ENCODE results near the gene GUK1.
"Not testable (repeated sequence)": the region's sequence is repeated elsewhere in the genome, so short reads cannot be mapped to it uniquely, and the experiment has no call there.

Gene GUK1

GRCh38 chr1:228178737-228179684 lies 38.9 kb downstream of the GUK1 start:
- no peak for DNase-seq

- DNase-seq = no peak
Measured at GRCh38 chr1:228180271-228180958, 40.3 kb downstream of the GUK1 start.

GRCh38 chr1:228180959-228181644 lies 41.0 kb downstream of the GUK1 start:
- DNase-seq = no peak

GRCh38 chr1:228181645-228182034 lies 41.6 kb downstream of the GUK1 start:
- DNase-seq = no peak

GRCh38 chr1:228182296-228183030 lies 42.4 kb downstream of the GUK1 start:
- DNase-seq = no peak

GRCh38 chr1:228184152-228184551 lies 44.1 kb downstream of the GUK1 start:
- DNase-seq = no peak

- DNase-seq = no peak
Measured at GRCh38 chr1:228185641-228185965, 45.5 kb downstream of the GUK1 start.

GRCh38 chr1:228188249-228188648 lies 48.2 kb downstream of the GUK1 start:
- not testable (repeated sequence) for DNase-seq

GRCh38 chr1:228190182-228190581 lies 50.1 kb downstream of the GUK1 start:
- DNase-seq = no peak

GRCh38 chr1:228190778-228191177 lies 50.7 kb downstream of the GUK1 start:
- no peak for DNase-seq

GRCh38 chr1:228194436-228194835 lies 54.4 kb downstream of the GUK1 start:
- no peak for DNase-seq

- no peak for DNase-seq
Measured at GRCh38 chr1:228194921-228195812, 55.1 kb downstream of the GUK1 start.

- no peak for DNase-seq
Measured at GRCh38 chr1:228197555-228198147, 57.6 kb downstream of the GUK1 start.
